Measurements from ENCODE around the gene TMEM51.
"Not testable (repeated sequence)": the region's sequence is repeated elsewhere in the genome, so short reads cannot be mapped to it uniquely, and the experiment has no call there.

Gene TMEM51

GRCh38 chr1:15174615-15174983 is 21.1 kb downstream of the TMEM51 start:
- no peak for DNase-seq (ENCODE audit: low spot score)
- TF ChIP-seq CTCF (IDR thresholded peaks at IDR 0.05; ENCODE audit: extremely low read depth, insufficient read depth, missing control alignments): no peak
- in situ Hi-C loops (cut with MboI; ENCODE audit: low pct_unique_long_range_greater_than_20kb, low sequenced_read_pairs, unreplicated experiment): no loop called here

DNA sequence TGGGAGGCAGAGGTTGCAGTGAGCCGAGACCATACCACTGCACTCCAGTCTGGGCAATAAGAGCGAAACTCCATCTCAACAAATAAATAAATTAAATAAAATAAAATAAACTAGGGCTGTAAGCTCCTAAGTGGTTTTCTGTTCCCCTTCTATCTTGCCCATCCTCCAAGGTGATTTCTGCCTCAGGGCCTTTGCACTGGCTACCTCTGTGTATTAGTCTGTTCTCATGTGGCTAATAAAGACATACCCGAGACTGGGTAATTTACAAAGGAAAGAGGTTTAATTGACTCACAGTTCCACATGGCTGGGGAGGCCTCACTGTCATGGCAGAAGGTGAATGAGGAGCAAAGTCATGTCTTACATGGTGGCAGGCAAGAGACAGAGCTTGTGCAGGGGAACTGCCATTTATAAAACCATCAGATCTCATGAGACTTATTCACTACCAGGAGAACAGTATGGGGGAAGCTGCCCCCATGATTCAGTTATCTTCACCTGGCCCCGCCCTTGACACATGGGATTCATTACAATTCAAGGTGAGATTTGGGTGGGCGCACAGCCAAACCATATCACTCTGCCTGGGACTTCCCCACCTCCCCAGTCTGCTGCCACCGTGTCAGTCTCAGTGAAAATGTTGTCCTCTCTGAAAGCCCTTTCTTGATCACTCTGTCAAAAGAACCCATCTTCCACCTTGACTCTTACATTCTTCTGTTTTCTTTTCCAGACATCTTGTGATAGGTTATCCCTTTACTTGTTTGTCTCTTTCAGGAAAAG is 22.0 kb downstream of the TMEM51 start:
- in situ Hi-C loops (cut with MboI; ENCODE audit: low pct_unique_long_range_greater_than_20kb, low sequenced_read_pairs, unreplicated experiment); DNase-seq (ENCODE audit: low spot score): not testable (repeated sequence)

DNA sequence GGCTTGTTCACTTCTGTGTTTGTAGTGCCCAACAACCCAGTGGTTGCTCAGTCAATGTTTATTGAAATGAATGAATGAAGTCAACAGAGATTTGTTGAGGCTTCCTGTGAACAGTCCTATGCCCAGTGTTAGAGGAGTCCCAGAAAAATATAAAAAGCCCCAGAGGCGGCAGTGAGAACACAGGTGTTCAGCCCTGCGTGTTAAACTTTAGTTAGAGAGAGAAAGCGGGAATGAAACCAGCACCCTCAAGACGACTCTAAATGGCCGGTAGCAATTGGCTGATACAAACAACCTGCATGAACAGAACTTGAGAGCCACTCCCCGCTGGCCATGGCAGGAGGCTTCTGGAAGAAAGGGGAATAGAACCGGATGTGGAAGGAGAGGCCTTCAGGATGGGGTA is 22.6 kb downstream of the TMEM51 start:
- TF ChIP-seq CTCF (IDR thresholded peaks at IDR 0.05; ENCODE audit: extremely low read depth, insufficient read depth, missing control alignments): no peak
- in situ Hi-C loops (cut with MboI; ENCODE audit: low pct_unique_long_range_greater_than_20kb, low sequenced_read_pairs, unreplicated experiment): no loop called here
- no peak for DNase-seq (ENCODE audit: low spot score)

DNA sequence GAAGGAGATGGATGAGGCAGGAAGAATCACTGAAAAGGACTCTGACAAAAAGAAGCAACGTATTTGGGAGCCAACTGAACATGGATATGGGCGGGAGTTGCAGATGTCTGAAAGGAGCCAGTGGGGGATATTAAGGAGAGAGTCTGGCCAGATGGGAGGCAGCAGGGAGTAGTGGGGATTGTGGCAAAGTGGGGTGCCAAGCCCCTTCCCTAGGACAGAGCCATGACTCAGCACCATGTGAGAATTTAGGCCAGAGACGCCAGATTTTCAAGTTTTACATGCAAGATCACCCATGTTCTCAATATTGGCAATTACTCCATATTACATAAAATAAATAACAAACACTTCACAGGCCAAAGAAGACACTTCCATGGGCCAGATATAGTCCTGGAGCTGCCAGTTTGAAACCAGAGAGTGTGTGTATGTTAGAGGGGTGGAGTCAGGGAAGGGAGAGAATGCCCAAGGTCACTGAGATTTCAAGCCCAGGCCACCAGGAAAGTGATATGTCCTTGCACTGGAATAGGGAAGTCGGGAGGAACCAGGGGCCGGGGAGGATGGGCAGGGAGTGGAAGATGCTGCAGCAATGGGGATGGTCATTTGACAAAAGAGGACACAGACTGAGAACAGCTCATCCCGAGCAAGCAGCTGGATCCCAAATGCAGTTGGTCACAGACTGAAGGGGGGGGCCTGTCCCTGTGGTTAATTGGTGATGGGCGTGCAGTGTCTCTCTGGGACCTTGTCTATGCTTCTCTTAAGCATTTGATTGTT is 23.5 kb downstream of the TMEM51 start:
- no peak for TF ChIP-seq CTCF (IDR thresholded peaks at IDR 0.05; ENCODE audit: extremely low read depth, insufficient read depth, missing control alignments)
- DNase-seq (ENCODE audit: low spot score): no peak
- in situ Hi-C loops (cut with MboI; ENCODE audit: low pct_unique_long_range_greater_than_20kb, low sequenced_read_pairs, unreplicated experiment): no loop called here

GRCh38 chr1:15177710-15178166 is 24.2 kb downstream of the TMEM51 start:
- no peak for TF ChIP-seq CTCF (IDR thresholded peaks at IDR 0.05; ENCODE audit: extremely low read depth, insufficient read depth, missing control alignments)
- DNase-seq (ENCODE audit: low spot score): no peak
- in situ Hi-C loops (cut with MboI; ENCODE audit: low pct_unique_long_range_greater_than_20kb, low sequenced_read_pairs, unreplicated experiment): no loop called here

DNA sequence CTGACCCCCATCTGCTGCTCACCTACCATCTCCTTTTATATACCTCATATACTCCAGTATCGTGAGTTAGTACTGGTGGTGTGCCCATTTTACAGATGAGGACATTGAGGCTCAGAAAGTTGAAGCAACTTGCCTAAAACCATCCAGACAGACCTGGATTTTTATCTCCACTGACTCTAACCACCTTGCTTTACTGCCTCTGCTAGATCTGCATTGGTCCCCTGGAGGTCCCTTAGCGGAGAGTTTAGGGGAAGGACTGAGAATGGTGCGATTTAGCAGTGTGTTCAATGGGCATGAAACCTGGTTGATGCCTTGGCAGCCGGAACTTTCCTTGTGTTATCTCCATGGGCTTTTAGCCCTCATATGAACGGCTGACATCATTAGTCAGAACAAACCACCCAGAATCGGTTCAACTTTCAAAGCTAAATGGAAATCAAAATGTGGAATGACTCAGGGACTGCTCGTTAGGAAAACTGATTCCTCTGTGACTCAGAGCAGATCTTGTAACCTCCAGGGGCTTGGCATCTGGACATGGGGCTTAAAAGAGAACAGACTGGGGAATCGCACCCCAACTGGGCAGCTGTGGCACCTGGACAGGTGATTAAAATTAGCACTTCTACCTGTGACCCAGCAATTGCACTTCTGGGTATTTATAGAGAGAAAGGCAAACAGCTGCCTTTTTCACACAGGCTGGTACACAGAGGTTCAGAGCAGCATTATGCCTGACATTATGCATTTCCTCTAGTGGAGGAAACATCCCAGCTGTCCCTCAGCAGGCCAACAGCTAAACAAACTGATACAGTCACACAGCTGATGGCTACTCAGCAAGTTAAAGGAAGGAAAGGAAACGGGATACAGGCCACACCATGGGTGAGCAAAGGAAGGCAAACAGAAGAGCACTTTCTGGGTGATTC is 25.3 kb downstream of the TMEM51 start:
- DNase-seq (ENCODE audit: low spot score): no peak
- no peak for TF ChIP-seq CTCF (IDR thresholded peaks at IDR 0.05; ENCODE audit: extremely low read depth, insufficient read depth, missing control alignments)
- in situ Hi-C loops (cut with MboI; ENCODE audit: low pct_unique_long_range_greater_than_20kb, low sequenced_read_pairs, unreplicated experiment): no loop called here

Data from GM13977 (cell line).